ENCODE data around the gene MTRF1L.

DNA sequence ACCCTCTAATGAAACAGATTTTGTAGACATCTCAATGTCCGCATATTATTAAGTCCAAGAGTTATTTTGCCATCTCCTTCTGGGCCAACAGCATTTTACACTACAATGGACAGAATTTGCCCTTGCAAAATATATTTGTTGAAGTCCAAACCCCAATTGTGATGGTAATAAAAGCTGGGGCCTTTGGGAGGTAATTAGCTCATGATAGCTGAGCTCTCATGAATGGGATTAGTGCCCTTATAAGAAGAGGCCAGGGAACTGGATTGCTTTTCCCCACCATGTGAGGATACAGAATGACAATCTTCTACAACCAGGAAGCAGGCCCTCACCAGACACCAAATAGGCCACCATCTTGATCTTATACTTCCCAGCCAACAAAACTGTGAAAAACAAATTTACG is 44.9 kb upstream of the MTRF1L start:
- TF ChIP-seq CTCF (conservative IDR thresholded peaks at IDR 0.05 in 1 of 2, IDR thresholded peaks at IDR 0.05 in 1 of 2; ENCODE audit: low read depth in 1 of 2, low read length in 2 of 2), result no peak
- no peak for TF ChIP-seq EZH2 (IDR thresholded peaks at IDR 0.05; ENCODE audit: low read length, missing control alignments)
